Endodermal cell (in vitro differentiated cells): Measurements from ENCODE around the gene RMC1. TPM values are rescaled to one million over a fixed set of nuclear protein-coding genes. Genes with fewer than 3 reads are reported as not detected.
A peak's percentile ranks its signal among the peaks of the same experiment; 100 is the strongest.

Source experiments
- DNase-seq: peaks from one replicate; pipeline ENCODE4 v3.0.0-alpha.2; 2017
- H3K27ac ChIP-seq: 2 replicates; pipeline ENCODE4 v1.5.1; 2013; ENCODE audit warnings: mild to moderate bottlenecking, low read depth, low read length, moderate library complexity
- H3K27me3 ChIP-seq: 2 replicates; pipeline ENCODE4 v1.6.1; 2013; ENCODE audit warnings: mild to moderate bottlenecking, low read length, moderate library complexity; ENCODE audit not compliant: insufficient read depth, control insufficient read depth, poor library complexity, severe bottlenecking
- H3K36me3 ChIP-seq: 2 replicates; pipeline ENCODE4 v1.7.0; 2013; ENCODE audit warnings: mild to moderate bottlenecking, low read length, moderate library complexity; ENCODE audit not compliant: control insufficient read depth, insufficient read depth
- H3K4me1 ChIP-seq: one replicate; pipeline ENCODE4 v1.7.0; 2013; ENCODE audit warnings: low read length; ENCODE audit not compliant: control insufficient read depth, insufficient read depth
- H3K4me3 ChIP-seq: 2 replicates; pipeline ENCODE4 v1.5.1; 2013; ENCODE audit warnings: mild to moderate bottlenecking, low read length, moderate library complexity
- H3K9ac ChIP-seq: 2 replicates; pipeline ENCODE4 v1.6.1; 2013; ENCODE audit warnings: mild to moderate bottlenecking, low read length, moderate library complexity; ENCODE audit not compliant: poor library complexity, severe bottlenecking; ENCODE audit errors: extremely low read depth
- H3K9me3 ChIP-seq: 2 replicates; pipeline ENCODE4 v1.6.1; 2013; ENCODE audit warnings: mild to moderate bottlenecking, low read length, moderate library complexity; ENCODE audit not compliant: control insufficient read depth
- H3K27ac Mint-ChIP-seq: 2 replicates; pipeline ENCODE4 v1.8.0; 2020; ENCODE audit warnings: mixed read lengths
- H3K27me3 Mint-ChIP-seq: 2 replicates; pipeline ENCODE4 v1.8.0; 2021; ENCODE audit warnings: mild to moderate bottlenecking, mixed read lengths; ENCODE audit not compliant: insufficient read depth
- H3K36me3 Mint-ChIP-seq: 2 replicates; pipeline ENCODE4 v1.8.0; 2020; ENCODE audit warnings: low read depth, mixed read lengths
- H3K4me1 Mint-ChIP-seq: 2 replicates; pipeline ENCODE4 v1.8.0; 2020; ENCODE audit warnings: mixed read lengths
- H3K4me3 Mint-ChIP-seq: 2 replicates; pipeline ENCODE4 v1.8.0; 2020; ENCODE audit warnings: mild to moderate bottlenecking, moderate library complexity, mixed read lengths
- H3K9me3 Mint-ChIP-seq: 2 replicates; pipeline ENCODE4 v1.8.0; 2020; ENCODE audit warnings: mild to moderate bottlenecking, mixed read lengths
- whole genome bisulfite sequencing, 2 experiments: methylation state at CpG; one replicate each; pipeline versions ENCODE4 v1.1.5 to v1.1.7; 2013; ENCODE audit warnings: missing lambda C conversion rate in 2 of 2, mixed read lengths in 1 of 2; ENCODE audit not compliant: insufficient coverage in 1 of 2, insufficient read length in 1 of 2; 5-methylcytosine and 5-hydroxymethylcytosine counted together
- total RNA-seq, 2 donors: library from RNA; stranded (reverse); fragmentation: NEBNext Ultra II Directional in 1 of 2; extraction: Animal tissue kit (Norgen Biotek cat#: 25700) in 1 of 2; gene quantifications; 2 replicates in 1 of 2; 3 replicates in 1 of 2; pipeline ENCODE4 v1.2.1, GENCODE V29; 2021
- TF ChIP-seq, protein P1 (sequence below): fragments of 200-600 bp; sonication (generic); conservative IDR thresholded peaks from 2 replicates; pipeline ENCODE4 v1.5.0; 2021; ENCODE audit warnings: antibody characterized with exemption, mild to moderate bottlenecking

RMC1 gene
- total RNA-seq, 2 donors from 2014 or later = 18.3 to 19.1 TPM

GRCh38 chr18:23539296-23539695 is 36.0 kb downstream of the RMC1 start:
- H3K4me1 Mint-ChIP-seq = no peaks in the 10 kb centered on the region
- no peak for DNase-seq
- no peaks in the 10 kb centered on the region for H3K27me3 Mint-ChIP-seq
- H3K27ac Mint-ChIP-seq = no peak overlapping the region
- no peaks in the 10 kb centered on the region for H3K9me3 ChIP-seq
- H3K4me1 ChIP-seq = no peaks in the 10 kb centered on the region
- H3K9ac ChIP-seq = no peak overlapping the region
- peaks cover 94% of the 10 kb centered on the region for H3K36me3 ChIP-seq
- H3K4me3 Mint-ChIP-seq = no peak overlapping the region
- H3K36me3 Mint-ChIP-seq = peaks cover 81% of the 10 kb centered on the region
- WGBS, 2 experiments = 92 to 99% methylated on average over 8 to 9 of the region's 9 CpGs
- TF ChIP-seq, protein P1, sequence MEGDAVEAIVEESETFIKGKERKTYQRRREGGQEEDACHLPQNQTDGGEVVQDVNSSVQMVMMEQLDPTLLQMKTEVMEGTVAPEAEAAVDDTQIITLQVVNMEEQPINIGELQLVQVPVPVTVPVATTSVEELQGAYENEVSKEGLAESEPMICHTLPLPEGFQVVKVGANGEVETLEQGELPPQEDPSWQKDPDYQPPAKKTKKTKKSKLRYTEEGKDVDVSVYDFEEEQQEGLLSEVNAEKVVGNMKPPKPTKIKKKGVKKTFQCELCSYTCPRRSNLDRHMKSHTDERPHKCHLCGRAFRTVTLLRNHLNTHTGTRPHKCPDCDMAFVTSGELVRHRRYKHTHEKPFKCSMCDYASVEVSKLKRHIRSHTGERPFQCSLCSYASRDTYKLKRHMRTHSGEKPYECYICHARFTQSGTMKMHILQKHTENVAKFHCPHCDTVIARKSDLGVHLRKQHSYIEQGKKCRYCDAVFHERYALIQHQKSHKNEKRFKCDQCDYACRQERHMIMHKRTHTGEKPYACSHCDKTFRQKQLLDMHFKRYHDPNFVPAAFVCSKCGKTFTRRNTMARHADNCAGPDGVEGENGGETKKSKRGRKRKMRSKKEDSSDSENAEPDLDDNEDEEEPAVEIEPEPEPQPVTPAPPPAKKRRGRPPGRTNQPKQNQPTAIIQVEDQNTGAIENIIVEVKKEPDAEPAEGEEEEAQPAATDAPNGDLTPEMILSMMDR = no peak
- H3K9me3 Mint-ChIP-seq = no peaks in the 10 kb centered on the region
- no peak overlapping the region for H3K4me3 ChIP-seq
- no peak overlapping the region for H3K27ac ChIP-seq
- no peaks in the 10 kb centered on the region for H3K27me3 ChIP-seq

DNA sequence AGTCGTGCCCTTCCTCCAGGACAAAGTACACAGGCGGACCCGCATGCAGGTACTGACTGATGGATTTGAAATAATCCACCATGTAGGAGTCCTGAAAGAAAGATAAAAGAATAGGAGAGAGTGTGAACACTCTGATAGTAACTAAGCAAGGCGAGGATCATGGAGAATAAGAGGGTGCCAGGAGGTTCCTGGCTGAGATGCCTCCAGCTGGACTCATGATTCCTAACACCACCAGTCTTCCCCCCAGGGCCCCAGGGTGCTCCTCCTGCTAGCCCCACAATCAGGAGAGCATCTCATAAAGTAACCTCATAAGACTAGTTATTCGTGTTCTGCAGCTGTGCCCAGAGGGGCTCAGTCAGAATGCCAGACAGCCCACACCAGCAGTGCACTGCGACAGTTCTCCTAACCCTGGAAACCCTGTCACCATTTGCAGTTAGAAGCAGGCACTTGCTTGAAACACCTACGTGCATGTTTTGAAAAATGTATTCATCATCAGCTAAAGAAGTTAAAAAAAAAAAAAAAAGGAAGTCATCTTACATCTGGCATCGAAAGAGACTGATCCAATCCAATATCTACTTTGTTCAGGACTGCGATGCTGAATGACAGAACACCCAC is 36.7 kb downstream of the RMC1 start:
- H3K4me1 Mint-ChIP-seq = no peaks in the 10 kb centered on the region
- 95 to 98% methylated on average over 6 to 9 of the region's 9 CpGs for WGBS, 2 experiments

DNA sequence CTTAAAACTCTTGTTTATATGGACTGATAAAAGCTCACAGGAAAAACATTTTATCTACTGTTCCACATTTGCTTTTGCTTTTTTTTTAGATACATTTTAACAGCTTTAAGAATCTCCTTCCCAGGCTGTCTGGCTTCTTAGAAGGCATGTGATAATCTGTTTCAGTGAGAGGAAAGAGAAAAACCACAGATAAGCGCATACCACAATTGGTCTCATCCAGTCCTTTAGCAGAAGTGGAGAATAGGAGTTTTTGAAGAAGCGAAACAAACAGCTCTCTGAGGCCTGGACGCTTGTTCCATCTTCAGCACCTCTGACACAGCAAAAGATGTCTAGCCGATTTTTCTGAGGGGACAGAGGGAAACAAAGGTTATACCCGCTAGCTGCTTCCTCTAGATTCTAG is 37.6 kb downstream of the RMC1 start:
- Mint-ChIP-seq H3K36me3 (peaks cover 80% of the 10 kb centered on the region), H3K27ac (peak overlapping the region; percentile 20), H3K4me1 (no peaks in the 10 kb centered on the region), H3K9me3 (no peaks in the 10 kb centered on the region), H3K4me3 (no peak overlapping the region), H3K27me3 (no peaks in the 10 kb centered on the region)
- no peaks in the 10 kb centered on the region for H3K27me3 ChIP-seq
- H3K9me3 ChIP-seq = no peaks in the 10 kb centered on the region
- H3K36me3 ChIP-seq = peaks cover 92% of the 10 kb centered on the region
- WGBS, 2 experiments = 84 to 93% methylated on average over 4 to 5 of the region's 5 CpGs
- no peak overlapping the region for H3K27ac ChIP-seq
- TF ChIP-seq, protein P1 = no peak
- H3K9ac ChIP-seq = no peak overlapping the region
- no peak overlapping the region for H3K4me3 ChIP-seq
- no peak for DNase-seq
- no peaks in the 10 kb centered on the region for H3K4me1 ChIP-seq

More for the DNA sequence above, 36.7 kb downstream of the RMC1 start:
- H3K4me3 Mint-ChIP-seq = no peak overlapping the region
- H3K4me1 ChIP-seq = no peaks in the 10 kb centered on the region
- H3K27me3 Mint-ChIP-seq = no peaks in the 10 kb centered on the region
- no peak for DNase-seq
- H3K9me3 Mint-ChIP-seq = no peaks in the 10 kb centered on the region
- H3K9ac ChIP-seq = no peak overlapping the region
- no peaks in the 10 kb centered on the region for H3K9me3 ChIP-seq
- TF ChIP-seq, protein P1 = no peak
- peaks cover 82% of the 10 kb centered on the region for H3K36me3 Mint-ChIP-seq
- no peak overlapping the region for H3K27ac Mint-ChIP-seq
- H3K27me3 ChIP-seq = no peaks in the 10 kb centered on the region
- no peak overlapping the region for H3K4me3 ChIP-seq
- H3K36me3 ChIP-seq = peaks cover 93% of the 10 kb centered on the region
- H3K27ac ChIP-seq = no peak overlapping the region
